Raji (cell line): ENCODE measurements around the gene SERPINB8.
A peak's percentile ranks its signal among the peaks of the same experiment; 100 is the strongest.

ENCODE experiments used
- POLR2A ChIP-seq: IDR thresholded peaks from 2 replicates; pipeline ENCODE4 v1.6.1; 2011; ENCODE audit warnings: low read depth, low read length, control low read depth; ENCODE audit not compliant: insufficient read depth

SERPINB8 gene

GRCh38 chr18:63969942-63970808 is at the start of gene SERPINB8:
TSS of gene SERPINB8 (plus strand) at chr18:63970081. CDS start at chr18:63978309, 8,228 bp downstream.
- TF ChIP-seq POLR2A, result no peak

- no peak for TF ChIP-seq POLR2A
Observed at GRCh38 chr18:63922049-63922448, 47.8 kb upstream of the SERPINB8 start.

GRCh38 chr18:63924551-63924950 is 45.3 kb upstream of the SERPINB8 start:
- TF ChIP-seq POLR2A, result no peak

GRCh38 chr18:63928331-63928730 is 41.5 kb upstream of the SERPINB8 start:
- no peak for TF ChIP-seq POLR2A

GRCh38 chr18:63930773-63931354 is 39.0 kb upstream of the SERPINB8 start:
- TF ChIP-seq POLR2A, result no peak

GRCh38 chr18:63936156-63936931 is 33.5 kb upstream of the SERPINB8 start:
- TF ChIP-seq POLR2A, result no peak

- no peak for TF ChIP-seq POLR2A
Observed at GRCh38 chr18:63936932-63937393, 32.9 kb upstream of the SERPINB8 start.

- TF ChIP-seq POLR2A, result no peak
Observed at GRCh38 chr18:63940008-63940407, 29.9 kb upstream of the SERPINB8 start.

GRCh38 chr18:63947051-63947790 is 22.7 kb upstream of the SERPINB8 start:
- no peak for TF ChIP-seq POLR2A

GRCh38 chr18:63949068-63949737 is 20.7 kb upstream of the SERPINB8 start, which contains the start of gene HMSD:
TSS of gene HMSD (plus strand) at chr18:63949301. CDS start at chr18:63953456, 4,155 bp downstream.
- peak; percentile 60 for TF ChIP-seq POLR2A

GRCh38 chr18:63951302-63951705 is 18.6 kb upstream of the SERPINB8 start:
- TF ChIP-seq POLR2A, result no peak

GRCh38 chr18:63953811-63954210 is 16.1 kb upstream of the SERPINB8 start:
- no peak for TF ChIP-seq POLR2A

GRCh38 chr18:63956755-63957154 is 13.1 kb upstream of the SERPINB8 start:
- TF ChIP-seq POLR2A, result no peak

- TF ChIP-seq POLR2A, result no peak
Observed at GRCh38 chr18:63960891-63961290, 9.0 kb upstream of the SERPINB8 start.
